AG04450 (cell line): ENCODE data around the gene CAMK2D. TPM values are rescaled to one million over a fixed set of nuclear protein-coding genes. Genes with fewer than 3 reads are reported as not detected.

Source experiments
- CTCF ChIA-PET: fragments of 300-600, 350-600 bp; formaldehyde crosslinking; extraction: SDS; loops from one replicate; lab custom pipeline; 2022; ENCODE audit warnings: antibody characterized with exemption, inconsistent platforms; lab: Charles Lee
- POLR2A ChIA-PET: fragments of 350-600 bp; formaldehyde crosslinking; extraction: SDS; loops from one replicate; lab custom pipeline; 2021; ENCODE audit warnings: antibody characterized with exemption, inconsistent platforms; lab: Yijun Ruan, JAX
- DNase-seq: peaks from one replicate; pipeline ENCODE4 v3.0.0-alpha.2; 2011; ENCODE audit warnings: low read depth, low spot score
- H3K27ac ChIP-seq: one replicate; pipeline ENCODE4 v1.5.1; 2012; ENCODE audit warnings: low read depth, low read length, control low read depth
- H3K27me3 ChIP-seq: one replicate; pipeline ENCODE4 v1.6.0; 2012; ENCODE audit warnings: low read length; ENCODE audit not compliant: control insufficient read depth, insufficient read depth
- H3K4me3 ChIP-seq: 2 replicates; pipeline ENCODE4 v1.5.1; 2011; ENCODE audit warnings: mild to moderate bottlenecking, low read depth, low read length, control low read depth
- H3K9me3 ChIP-seq: 2 replicates; pipeline ENCODE4 v1.5.1; 2012; ENCODE audit warnings: low read length; ENCODE audit not compliant: control insufficient read depth, insufficient read depth
- polyA plus RNA-seq: library from polyadenylated mRNA; depleted of rRNA; stranded (reverse); fragments of >200 nt; gene quantifications from 2 replicates; pipeline ENCODE4 v1.2.3, GENCODE V29; 2011
- TF ChIP-seq, protein P1 (sequence below): IDR thresholded peaks from 2 replicates; pipeline ENCODE4 v1.5.1; 2011; ENCODE audit warnings: low read depth, low read length, control low read depth, inconsistent platforms

CAMK2D gene
- polyA plus RNA-seq, 1 experiment, result 105 TPM

DNA sequence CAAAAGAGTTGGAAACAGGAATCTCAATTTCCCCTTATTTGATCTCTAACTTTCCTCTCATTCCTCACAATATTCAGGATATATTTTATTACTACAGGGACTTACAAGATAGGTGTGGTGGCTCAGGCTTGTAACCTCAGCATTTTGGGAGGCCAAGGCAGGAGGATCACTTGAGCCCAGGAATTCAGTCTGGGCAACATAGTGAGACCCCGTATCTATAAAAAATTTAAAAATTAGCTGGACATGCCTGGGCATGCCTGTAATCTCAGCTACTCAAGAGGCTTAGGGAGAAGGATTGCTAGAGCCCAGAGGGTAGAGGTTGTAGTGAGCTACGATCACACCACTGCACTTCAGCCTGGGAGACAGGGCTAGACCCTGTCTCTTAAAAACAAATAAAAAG is 200.4 kb downstream of the CAMK2D start:
- CTCF ChIA-PET, result interaction anchor here (4.0 kb wide), 1 partner anchor 14 kb away, joined by 32 read pairs; no protein-coding TSS in a partner anchor
- DNase-seq, result no peak
- no peaks in the 10 kb centered on the region for H3K27me3 ChIP-seq
- no peak overlapping the region for H3K4me3 ChIP-seq
- H3K27ac ChIP-seq, result no peak overlapping the region
- TF ChIP-seq, protein P1, sequence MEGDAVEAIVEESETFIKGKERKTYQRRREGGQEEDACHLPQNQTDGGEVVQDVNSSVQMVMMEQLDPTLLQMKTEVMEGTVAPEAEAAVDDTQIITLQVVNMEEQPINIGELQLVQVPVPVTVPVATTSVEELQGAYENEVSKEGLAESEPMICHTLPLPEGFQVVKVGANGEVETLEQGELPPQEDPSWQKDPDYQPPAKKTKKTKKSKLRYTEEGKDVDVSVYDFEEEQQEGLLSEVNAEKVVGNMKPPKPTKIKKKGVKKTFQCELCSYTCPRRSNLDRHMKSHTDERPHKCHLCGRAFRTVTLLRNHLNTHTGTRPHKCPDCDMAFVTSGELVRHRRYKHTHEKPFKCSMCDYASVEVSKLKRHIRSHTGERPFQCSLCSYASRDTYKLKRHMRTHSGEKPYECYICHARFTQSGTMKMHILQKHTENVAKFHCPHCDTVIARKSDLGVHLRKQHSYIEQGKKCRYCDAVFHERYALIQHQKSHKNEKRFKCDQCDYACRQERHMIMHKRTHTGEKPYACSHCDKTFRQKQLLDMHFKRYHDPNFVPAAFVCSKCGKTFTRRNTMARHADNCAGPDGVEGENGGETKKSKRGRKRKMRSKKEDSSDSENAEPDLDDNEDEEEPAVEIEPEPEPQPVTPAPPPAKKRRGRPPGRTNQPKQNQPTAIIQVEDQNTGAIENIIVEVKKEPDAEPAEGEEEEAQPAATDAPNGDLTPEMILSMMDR, result no peak
- POLR2A ChIA-PET, result no interaction called here
- no peaks in the 10 kb centered on the region for H3K9me3 ChIP-seq

DNA sequence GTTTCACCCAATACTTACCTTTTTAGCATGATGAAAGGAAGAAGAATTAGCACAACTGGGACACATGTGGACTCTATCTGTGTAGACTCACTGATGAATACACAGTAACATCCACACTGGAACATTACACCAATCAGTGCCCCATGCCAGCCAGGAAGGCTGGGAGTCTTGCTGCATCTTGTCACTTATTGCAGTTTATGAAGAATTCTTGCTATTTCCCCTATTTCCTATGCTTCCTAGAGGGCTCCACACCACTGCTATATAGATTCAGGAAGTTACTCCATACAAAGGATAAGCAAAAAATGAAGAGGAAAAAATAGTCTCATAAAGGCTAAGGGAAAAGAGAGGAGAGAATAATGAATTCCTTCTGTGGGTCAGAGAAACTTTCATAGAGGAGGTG is 201.0 kb downstream of the CAMK2D start:
- ChIA-PET CTCF (interaction anchor here (1.1 to 4.0 kb wide), 3 partner anchors 13 to 166 kb away, joined by 3 to 32 read pairs (median 10); no protein-coding TSS in a partner anchor), POLR2A (no interaction called here)
- Histone ChIP-seq H3K9me3 (no peaks in the 10 kb centered on the region), H3K27ac (no peak overlapping the region), H3K4me3 (no peak overlapping the region), H3K27me3 (no peaks in the 10 kb centered on the region)
- TF ChIP-seq, protein P1, result no peak
- DNase-seq, result no peak

DNA sequence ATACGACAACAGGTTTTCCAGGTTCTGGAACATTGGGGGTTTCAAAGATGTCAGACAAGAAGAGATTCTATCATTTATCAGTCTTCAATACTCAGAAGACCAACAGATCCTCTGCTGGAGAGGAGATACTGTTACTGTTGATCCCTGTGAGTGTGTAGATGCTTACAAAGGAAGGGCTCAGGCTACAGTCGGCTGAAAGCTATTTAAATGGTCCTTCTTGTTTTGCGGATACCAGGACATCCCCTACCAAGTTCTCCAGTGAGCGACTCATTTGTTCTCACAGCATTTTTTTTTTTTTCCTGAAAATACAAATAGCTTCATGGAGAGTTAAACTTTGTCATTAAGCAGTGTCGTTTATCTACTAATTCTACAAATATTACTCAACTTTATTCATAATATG is 201.6 kb downstream of the CAMK2D start:
- Histone ChIP-seq H3K27ac (no peak overlapping the region), H3K27me3 (no peaks in the 10 kb centered on the region), H3K9me3 (no peaks in the 10 kb centered on the region), H3K4me3 (no peak overlapping the region)
- ChIA-PET CTCF (interaction anchor here (1.1 to 1.8 kb wide), 3 partner anchors 12 to 165 kb away, joined by 3 to 10 read pairs (median 3); no protein-coding TSS in a partner anchor), POLR2A (no interaction called here)
- TF ChIP-seq, protein P1, result no peak
- no peak for DNase-seq

DNA sequence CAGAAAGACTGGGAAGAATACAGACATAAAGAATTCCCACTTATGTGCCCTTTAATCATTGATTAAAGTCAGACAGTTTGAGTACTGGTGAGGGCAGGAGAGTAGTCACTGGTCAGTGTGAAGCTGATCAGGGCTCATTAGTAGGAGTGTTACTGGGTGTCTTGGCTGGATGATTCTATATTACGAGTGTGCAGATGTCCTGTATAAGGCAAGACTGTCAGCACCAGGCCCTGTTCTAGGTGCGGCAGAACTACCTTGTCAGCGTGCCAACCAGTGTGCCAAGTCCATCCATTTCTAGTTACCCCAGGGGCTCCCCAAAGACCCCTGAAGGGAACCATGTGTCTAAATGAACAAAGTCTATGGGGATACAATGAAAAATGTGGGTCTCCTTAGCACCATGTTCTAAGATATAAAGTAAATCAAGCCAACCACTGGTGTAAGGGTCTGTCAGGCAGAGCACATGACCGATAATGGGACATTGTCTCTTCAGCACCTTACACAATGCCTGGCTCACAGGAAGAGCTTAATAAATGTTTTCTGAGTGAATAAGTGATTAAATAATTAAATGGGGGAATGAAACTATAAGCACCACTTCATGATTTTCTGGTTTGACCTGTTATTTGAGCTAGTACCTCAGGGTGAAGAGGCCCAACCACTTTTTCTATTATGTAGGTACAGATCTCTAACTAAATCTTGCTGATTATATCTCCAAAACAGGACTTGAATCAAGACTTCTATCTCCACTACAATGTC is 205.0 kb downstream of the CAMK2D start:
- TF ChIP-seq, protein P1, result no peak
- ChIA-PET CTCF (interaction anchor here (0.7 to 3.3 kb wide), 2 partner anchors 9 to 11 kb away, joined by 3 to 26 read pairs; no protein-coding TSS in a partner anchor), POLR2A (no interaction called here)
- DNase-seq, result no peak
- Histone ChIP-seq H3K27ac (no peak overlapping the region), H3K4me3 (no peak overlapping the region), H3K9me3 (no peaks in the 10 kb centered on the region), H3K27me3 (no peaks in the 10 kb centered on the region)

DNA sequence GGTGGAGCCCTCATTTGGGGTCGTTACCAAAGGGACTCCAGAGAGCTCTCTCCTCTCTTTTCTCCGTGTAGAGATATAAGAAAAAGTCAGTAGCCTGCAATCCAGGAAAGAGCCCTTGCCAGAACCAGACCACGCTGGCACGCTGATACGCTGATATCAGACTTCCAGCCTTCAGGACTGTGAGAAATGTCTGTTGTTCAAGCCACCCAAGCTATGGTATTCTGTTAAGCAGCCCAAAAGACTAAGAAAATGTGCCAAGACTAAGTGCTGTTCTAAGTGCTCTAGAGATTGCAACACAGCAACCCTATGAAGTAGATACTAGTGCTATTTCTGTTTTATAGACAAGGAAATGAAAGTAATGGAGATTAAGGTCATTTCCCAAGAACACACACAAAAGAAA is 205.7 kb downstream of the CAMK2D start:
- TF ChIP-seq, protein P1, result no peak
- H3K9me3 ChIP-seq, result no peaks in the 10 kb centered on the region
- CTCF ChIA-PET, result interaction anchor here (3.3 kb wide), 1 partner anchor 8 kb away, joined by 26 read pairs; no protein-coding TSS in a partner anchor

More for the DNA sequence above, 205.7 kb downstream of the CAMK2D start:
- no peak for DNase-seq
- no peaks in the 10 kb centered on the region for H3K27me3 ChIP-seq
- POLR2A ChIA-PET, result no interaction called here
- H3K4me3 ChIP-seq, result no peak overlapping the region
- H3K27ac ChIP-seq, result no peak overlapping the region
